GM12891 (cell line): ENCODE results near the gene ECHDC3.

Experiments
- DNase-seq: peaks from one replicate; pipeline ENCODE4 v3.0.0; 2011; ENCODE audit warnings: low spot score; ENCODE audit not compliant: insufficient read length
- FAIRE-seq: peaks from 2 replicates; lab custom pipeline; 2011; peaks lifted over from hg19 to GRCh38; lab: Jason Lieb, UNC
- PAX5 ChIP-seq: IDR thresholded peaks from 2 replicates; pipeline ENCODE4 v1.6.1; 2011; ENCODE audit warnings: low read length, moderate library complexity, mild to moderate bottlenecking; ENCODE audit not compliant: insufficient read depth, severe bottlenecking
- POLR2A ChIP-seq: IDR thresholded peaks from 2 replicates; pipeline ENCODE4 v1.6.1; 2011; ENCODE audit warnings: low read depth, low read length, control low read depth
- POLR2AphosphoS5 ChIP-seq: IDR thresholded peaks from 2 replicates; pipeline ENCODE4 v1.6.1; 2011; ENCODE audit warnings: low read depth, low read length, control low read depth
- POU2F2 ChIP-seq: IDR thresholded peaks from 2 replicates; pipeline ENCODE4 v1.6.1; 2011; ENCODE audit warnings: low read depth, mild to moderate bottlenecking, control low read depth, low read length, moderate library complexity
- SPI1 ChIP-seq: IDR thresholded peaks from 2 replicates; pipeline ENCODE4 v1.6.1; 2011; ENCODE audit warnings: low read depth, low read length, control low read depth
- TAF1 ChIP-seq: IDR thresholded peaks from 2 replicates; pipeline ENCODE4 v1.6.1; 2011; ENCODE audit warnings: low read depth, low read length, control low read depth

The ECHDC3 gene

GRCh38 chr10:11810313-11810766 is 68.2 kb downstream of the ECHDC3 start:
- FAIRE-seq, result no peak
- TF ChIP-seq POLR2AphosphoS5, result no peak
- TF ChIP-seq PAX5, result no peak
- no peak for TF ChIP-seq POLR2A
- TF ChIP-seq SPI1, result no peak
- no peak for TF ChIP-seq TAF1
- no peak for TF ChIP-seq POU2F2
- no peak for DNase-seq

DNA sequence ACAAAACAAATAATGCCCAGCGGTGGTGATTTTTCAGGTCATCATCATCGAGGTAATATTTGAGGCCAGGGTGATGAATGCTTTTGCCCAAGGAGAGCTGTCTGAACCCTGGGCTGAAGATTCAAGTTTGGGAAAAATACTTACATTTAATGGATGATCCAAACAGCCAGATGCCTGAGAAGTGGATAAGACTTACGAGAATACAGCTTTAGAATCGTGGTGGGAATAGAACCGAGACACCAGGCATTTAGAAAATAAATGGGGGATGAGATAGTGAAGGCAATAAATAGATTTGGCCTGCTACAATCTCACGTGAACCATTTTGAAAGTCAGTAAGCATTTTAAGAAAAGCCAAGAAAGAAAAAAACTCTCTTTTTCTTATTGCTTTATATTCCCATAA is 68.8 kb downstream of the ECHDC3 start:
- DNase-seq (no peak), FAIRE-seq (no peak)
- no peak for TF ChIP-seq POLR2A

- FAIRE-seq (no peak), DNase-seq (no peak)
- TF ChIP-seq SPI1 (no peak), POLR2A (no peak), POLR2AphosphoS5 (no peak), POU2F2 (no peak), PAX5 (no peak), TAF1 (no peak)
Measured at GRCh38 chr10:11813177-11813576, 71.0 kb downstream of the ECHDC3 start.
